Panc1 (cell line): Measurements from ENCODE around the gene NPHP4. TPM values are rescaled to one million over a fixed set of nuclear protein-coding genes. Genes with fewer than 3 reads are reported as not detected.

Experiments
- ATAC-seq: fragments of 200-7000 bp; cut with Tn5 transposase; 2 replicates; pipeline ENCODE4 v1.9.1; 2020; ENCODE audit warnings: mild to moderate bottlenecking, moderate library complexity
- BruUV-seq: library from RNA; stranded (reverse); fragments of 400-500 nt; replicated peaks from 2 replicates; lab custom pipeline; 2021; lab: Mats Ljungman, UMichigan
- CTCF ChIA-PET: fragments of 300-600 bp; sonication (Branson Sonifier 250); formaldehyde crosslinking; loops from one replicate; lab custom pipeline; 2022; ENCODE audit warnings: antibody characterized with exemption; lab: Charles Lee
- POLR2A ChIA-PET: fragments of 300-600 bp; sonication (Branson Sonifier 250); formaldehyde crosslinking; loops from one replicate; lab custom pipeline; 2022; ENCODE audit warnings: antibody characterized with exemption; lab: Charles Lee
- DNase-seq: peaks from one replicate; pipeline ENCODE4 v3.0.0-alpha.2; 2010; ENCODE audit warnings: low read depth, low spot score
- H3K27ac ChIP-seq: 2 replicates; pipeline ENCODE4 v1.5.1; 2011; ENCODE audit warnings: mild to moderate bottlenecking, low read length, inconsistent platforms
- H3K27me3 ChIP-seq: fragments of 200-500 bp; sonication (Bioruptor generic); 2 replicates; pipeline ENCODE4 v1.6.0; 2014; ENCODE audit warnings: low read length, inconsistent platforms; ENCODE audit not compliant: control insufficient read depth, insufficient read depth
- H3K36me3 ChIP-seq: fragments of 200-500 bp; sonication (Bioruptor generic); 2 replicates; pipeline ENCODE4 v1.5.1; 2014; ENCODE audit warnings: inconsistent platforms, mild to moderate bottlenecking, low read length, moderate library complexity; ENCODE audit not compliant: control insufficient read depth, insufficient read depth
- H3K4me1 ChIP-seq: 2 replicates; pipeline ENCODE4 v1.5.1; 2011; ENCODE audit warnings: inconsistent platforms, mild to moderate bottlenecking, low read length, moderate library complexity; ENCODE audit not compliant: control insufficient read depth, insufficient read depth
- H3K4me3 ChIP-seq, 2 experiments: 2 replicates each; pipeline ENCODE4 v1.5.1; 2011 to 2012; ENCODE audit warnings: low read depth in 2 of 2, low read length in 2 of 2, mild to moderate bottlenecking in 2 of 2, inconsistent platforms in 1 of 2, moderate library complexity in 1 of 2
- H3K9me3 ChIP-seq: fragments of 200-500 bp; sonication (Bioruptor generic); 2 replicates; pipeline ENCODE4 v1.5.1; 2014; ENCODE audit warnings: low read depth, mild to moderate bottlenecking, inconsistent platforms, low read length, moderate library complexity; ENCODE audit not compliant: control insufficient read depth, insufficient read depth
- POLR2AphosphoS5 ChIP-seq: IDR thresholded peaks from 2 replicates; pipeline ENCODE4 v1.6.1; 2012; ENCODE audit warnings: mild to moderate bottlenecking, low read depth, low read length, moderate library complexity
- SIN3A ChIP-seq: IDR thresholded peaks from 2 replicates; pipeline ENCODE4 v1.6.1; 2012; ENCODE audit warnings: low read depth, mild to moderate bottlenecking, low read length, moderate library complexity, borderline replicate concordance; ENCODE audit not compliant: insufficient read depth
- TCF7L2 ChIP-seq: IDR thresholded peaks from 2 replicates; pipeline ENCODE4 v1.6.1; 2011; ENCODE audit warnings: mild to moderate bottlenecking, low read depth, low read length, inconsistent platforms
- in situ Hi-C: cut with HindIII; loops from 2 replicates; pipeline ENCODE4 v1.10.0; 2016; ENCODE audit warnings: low sequenced_read_pairs, low pct_unique_long_range_greater_than_20kb
- intact Hi-C: fragments of 100-400 bp; cut with micrococcal nuclease; formaldehyde crosslinking; loops from one replicate; pipeline ENCODE4 v1.10.0; 2022; ENCODE audit not compliant: unreplicated experiment
- total RNA-seq: library from RNA; stranded (reverse); gene quantifications from one replicate; pipeline ENCODE4 v1.2.1, GENCODE V29; 2021; ENCODE audit not compliant: unreplicated experiment
- TF ChIP-seq, protein P1 (sequence below): fragments of 450-650 bp; IDR thresholded peaks from 2 replicates; pipeline ENCODE4 v1.5.1; 2017; ENCODE audit warnings: mild to moderate bottlenecking
- TF ChIP-seq, protein P2 (sequence below), 2 experiments: IDR thresholded peaks; 2 replicates each; pipeline ENCODE4 v1.6.1; 2011 to 2012; ENCODE audit warnings: low read depth in 2 of 2, control low read depth in 1 of 2, low read length in 1 of 2, mild to moderate bottlenecking in 1 of 2, moderate library complexity in 1 of 2; ENCODE audit not compliant: insufficient read depth in 1 of 2

Gene NPHP4
- total RNA-seq, 1 experiment from 2014 or later, result 20.1 TPM

DNA sequence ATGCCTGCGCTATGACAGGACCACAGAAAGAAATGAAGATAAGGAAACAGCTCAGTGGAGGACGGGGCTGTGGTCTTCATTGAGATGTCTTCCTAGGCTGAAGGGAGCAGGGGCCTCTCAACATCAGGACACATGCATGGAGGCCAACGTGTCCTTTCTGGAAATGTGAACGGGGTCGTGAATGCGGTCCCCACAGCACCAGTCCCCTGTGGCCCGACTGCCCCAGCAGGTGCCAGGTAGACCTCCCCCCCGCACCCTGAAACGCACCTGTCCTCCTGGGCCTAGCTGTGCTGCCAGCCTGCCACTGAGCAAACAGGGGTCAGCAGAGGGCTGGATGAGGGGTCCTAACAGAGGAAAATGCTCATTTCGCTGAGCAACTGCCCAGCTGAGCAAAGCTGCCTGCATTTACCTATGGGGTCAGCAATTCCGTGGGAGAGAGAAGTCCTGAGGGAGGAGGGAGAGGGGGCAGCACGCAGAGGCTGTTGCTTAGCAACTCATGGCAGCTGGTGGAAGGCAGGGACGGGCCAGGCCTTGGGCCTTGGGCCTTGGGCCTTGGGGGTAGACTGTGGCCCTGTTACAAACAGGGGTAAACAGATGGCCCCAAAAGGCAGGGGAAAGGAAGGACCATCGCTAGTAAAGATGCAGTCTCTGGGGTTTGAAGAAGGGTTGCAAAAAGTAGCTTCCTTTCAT, 77.4 kb downstream of the NPHP4 start:
- ChIA-PET POLR2A (no interaction called here), CTCF (no interaction called here)
- no peak for DNase-seq
- no peak for ATAC-seq
- BruUV-seq, result no TSS peak
- Histone ChIP-seq H3K27ac (no peak overlapping the region), H3K27me3 (no peaks in the 10 kb centered on the region), H3K36me3 (no peaks in the 10 kb centered on the region; the same call in 1 of the 2 replicates), H3K9me3 (no peaks in the 10 kb centered on the region), H3K4me3 (no peak overlapping the region), H3K4me1 (no peaks in the 10 kb centered on the region)
- in situ Hi-C loops, result no loop called here
- no peak for TF ChIP-seq POLR2AphosphoS5
- TF ChIP-seq, protein P1, sequence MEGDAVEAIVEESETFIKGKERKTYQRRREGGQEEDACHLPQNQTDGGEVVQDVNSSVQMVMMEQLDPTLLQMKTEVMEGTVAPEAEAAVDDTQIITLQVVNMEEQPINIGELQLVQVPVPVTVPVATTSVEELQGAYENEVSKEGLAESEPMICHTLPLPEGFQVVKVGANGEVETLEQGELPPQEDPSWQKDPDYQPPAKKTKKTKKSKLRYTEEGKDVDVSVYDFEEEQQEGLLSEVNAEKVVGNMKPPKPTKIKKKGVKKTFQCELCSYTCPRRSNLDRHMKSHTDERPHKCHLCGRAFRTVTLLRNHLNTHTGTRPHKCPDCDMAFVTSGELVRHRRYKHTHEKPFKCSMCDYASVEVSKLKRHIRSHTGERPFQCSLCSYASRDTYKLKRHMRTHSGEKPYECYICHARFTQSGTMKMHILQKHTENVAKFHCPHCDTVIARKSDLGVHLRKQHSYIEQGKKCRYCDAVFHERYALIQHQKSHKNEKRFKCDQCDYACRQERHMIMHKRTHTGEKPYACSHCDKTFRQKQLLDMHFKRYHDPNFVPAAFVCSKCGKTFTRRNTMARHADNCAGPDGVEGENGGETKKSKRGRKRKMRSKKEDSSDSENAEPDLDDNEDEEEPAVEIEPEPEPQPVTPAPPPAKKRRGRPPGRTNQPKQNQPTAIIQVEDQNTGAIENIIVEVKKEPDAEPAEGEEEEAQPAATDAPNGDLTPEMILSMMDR, result no peak
- no peak for TF ChIP-seq SIN3A
- TF ChIP-seq, protein P2, sequence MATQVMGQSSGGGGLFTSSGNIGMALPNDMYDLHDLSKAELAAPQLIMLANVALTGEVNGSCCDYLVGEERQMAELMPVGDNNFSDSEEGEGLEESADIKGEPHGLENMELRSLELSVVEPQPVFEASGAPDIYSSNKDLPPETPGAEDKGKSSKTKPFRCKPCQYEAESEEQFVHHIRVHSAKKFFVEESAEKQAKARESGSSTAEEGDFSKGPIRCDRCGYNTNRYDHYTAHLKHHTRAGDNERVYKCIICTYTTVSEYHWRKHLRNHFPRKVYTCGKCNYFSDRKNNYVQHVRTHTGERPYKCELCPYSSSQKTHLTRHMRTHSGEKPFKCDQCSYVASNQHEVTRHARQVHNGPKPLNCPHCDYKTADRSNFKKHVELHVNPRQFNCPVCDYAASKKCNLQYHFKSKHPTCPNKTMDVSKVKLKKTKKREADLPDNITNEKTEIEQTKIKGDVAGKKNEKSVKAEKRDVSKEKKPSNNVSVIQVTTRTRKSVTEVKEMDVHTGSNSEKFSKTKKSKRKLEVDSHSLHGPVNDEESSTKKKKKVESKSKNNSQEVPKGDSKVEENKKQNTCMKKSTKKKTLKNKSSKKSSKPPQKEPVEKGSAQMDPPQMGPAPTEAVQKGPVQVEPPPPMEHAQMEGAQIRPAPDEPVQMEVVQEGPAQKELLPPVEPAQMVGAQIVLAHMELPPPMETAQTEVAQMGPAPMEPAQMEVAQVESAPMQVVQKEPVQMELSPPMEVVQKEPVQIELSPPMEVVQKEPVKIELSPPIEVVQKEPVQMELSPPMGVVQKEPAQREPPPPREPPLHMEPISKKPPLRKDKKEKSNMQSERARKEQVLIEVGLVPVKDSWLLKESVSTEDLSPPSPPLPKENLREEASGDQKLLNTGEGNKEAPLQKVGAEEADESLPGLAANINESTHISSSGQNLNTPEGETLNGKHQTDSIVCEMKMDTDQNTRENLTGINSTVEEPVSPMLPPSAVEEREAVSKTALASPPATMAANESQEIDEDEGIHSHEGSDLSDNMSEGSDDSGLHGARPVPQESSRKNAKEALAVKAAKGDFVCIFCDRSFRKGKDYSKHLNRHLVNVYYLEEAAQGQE (IDR thresholded peaks at IDR 0.05; ENCODE audit: insufficient read depth in 1 of 2, low read depth in 2 of 2, low read length in 1 of 2), result no peak
- TF ChIP-seq TCF7L2, result no peak
- intact Hi-C loops, result no loop called here

DNA sequence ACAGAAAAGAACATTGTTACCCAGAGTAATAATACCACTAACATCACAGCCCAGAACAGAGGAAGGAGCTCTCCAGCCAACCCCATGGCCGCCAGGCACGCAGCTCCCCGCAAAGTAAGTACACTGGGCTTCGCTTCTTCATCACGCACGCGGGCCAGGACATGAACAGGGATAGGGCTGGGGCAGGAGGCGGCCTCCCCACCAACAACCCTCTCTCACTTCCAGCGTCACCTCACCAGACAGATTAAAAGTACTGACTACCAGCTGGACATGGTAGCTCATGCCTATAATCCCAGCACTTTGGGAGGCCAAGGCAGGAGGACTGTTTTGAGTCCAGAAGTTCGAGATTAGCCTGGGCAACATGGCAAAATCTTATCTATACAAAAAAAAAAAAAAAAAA, 78.3 kb downstream of the NPHP4 start:
- DNase-seq (no peak), ATAC-seq (no peak)
- Histone ChIP-seq H3K36me3 (no peaks in the 10 kb centered on the region; the same call in 1 of the 2 replicates), H3K9me3 (no peaks in the 10 kb centered on the region), H3K27me3 (no peaks in the 10 kb centered on the region), H3K4me3 (no peak overlapping the region), H3K27ac (no peak overlapping the region), H3K4me1 (no peaks in the 10 kb centered on the region)
- no TSS peak for BruUV-seq
- CTCF ChIA-PET, result no interaction called here
- in situ Hi-C loops, result no loop called here
- TF ChIP-seq POLR2AphosphoS5 (no peak), SIN3A (no peak)
- intact Hi-C loops, result no loop called here
- POLR2A ChIA-PET, result no interaction called here
